ENCODE results near the gene ATXN10. TPM values are rescaled to one million over a fixed set of nuclear protein-coding genes. Genes with fewer than 3 reads are reported as not detected.

ATXN10 gene
- total RNA-seq, 1 experiment from 2014 or later, result 303 TPM

- POLR2A ChIA-PET (ENCODE audit: unreplicated experiment), result no interaction called here
- peaks cover 14% of the 10 kb centered on the region for H3K36me3 ChIP-seq (ENCODE audit: low read depth)
- H3F3A ChIP-seq (ENCODE audit: insufficient read depth, low read depth), result peaks cover 82% of the 10 kb centered on the region
- no peak overlapping the region for H3K4me3 ChIP-seq
- peak overlapping the region; percentile 97 for H3K27ac ChIP-seq
- TF ChIP-seq EZH2 (IDR thresholded peaks at IDR 0.05; ENCODE audit: low read depth) (no peak), CTCF (conservative IDR thresholded peaks at IDR 0.05) (no peak)
- DNase-seq, result no peak
- no peaks in the 10 kb centered on the region for H3K9me3 ChIP-seq (ENCODE audit: insufficient read depth, low read depth)
- CTCF ChIA-PET, result no interaction called here
- no TSS peak for BruUV-seq (replicated peaks)
- H2AFZ ChIP-seq, result no peak overlapping the region
- no peaks in the 10 kb centered on the region for H3K27me3 ChIP-seq (ENCODE audit: insufficient read depth, low read depth)
- intact Hi-C loops (cut with micrococcal nuclease; ENCODE audit: unreplicated experiment), result loop anchor here (5.0 kb wide), 1 partner anchor 232 kb away; no protein-coding TSS in a partner anchor
- peaks cover 94% of the 10 kb centered on the region for H3K79me2 ChIP-seq (ENCODE audit: low read depth)
- H4K20me1 ChIP-seq (ENCODE audit: insufficient read depth), result no peaks in the 10 kb centered on the region
- peaks cover 97% of the 10 kb centered on the region for H3K4me1 ChIP-seq (replicated peaks; ENCODE audit: insufficient read depth)
- no peaks in the 10 kb centered on the region for H3K9me2 ChIP-seq (ENCODE audit: insufficient read depth)
- peak overlapping the region; percentile 79; the same call in 1 of the 2 replicates for H3K4me2 ChIP-seq
These were observed 13.3 kb downstream of the ATXN10 start for GRCh38 chr22:45684752-45685574.

DNA sequence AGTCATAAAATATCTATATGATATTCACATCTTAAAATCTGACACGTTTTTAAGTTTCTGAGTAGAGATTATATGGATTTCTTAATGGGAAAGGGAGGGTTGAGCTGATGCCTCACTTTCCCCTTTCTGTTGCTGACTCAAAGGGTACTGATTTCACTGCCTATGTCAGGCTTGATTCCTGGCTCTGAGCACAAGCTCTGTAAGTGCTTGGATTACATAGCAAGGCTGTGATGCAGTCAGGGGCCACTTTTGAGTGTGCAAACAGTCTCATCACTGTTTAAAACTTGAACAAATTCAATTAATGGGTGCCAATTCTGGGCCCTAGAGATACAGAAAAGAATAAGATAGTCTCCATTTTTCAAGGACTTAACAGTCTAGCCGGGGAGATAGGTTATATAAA, 14.4 kb downstream of the ATXN10 start:
- intact Hi-C loops (cut with micrococcal nuclease; ENCODE audit: unreplicated experiment), result loop anchor here (5.0 kb wide), 1 partner anchor 231 kb away; no protein-coding TSS in a partner anchor
- CTCF ChIA-PET, result interaction anchor here (0.6 kb wide), 1 partner anchor 421 kb away, joined by 6 read pairs; no protein-coding TSS in a partner anchor
- Histone ChIP-seq H3K4me3 (no peak overlapping the region), H3F3A (ENCODE audit: insufficient read depth, low read depth) (peaks cover 82% of the 10 kb centered on the region), H3K9me3 (ENCODE audit: insufficient read depth, low read depth) (no peaks in the 10 kb centered on the region), H2AFZ (no peak overlapping the region), H3K27me3 (ENCODE audit: insufficient read depth, low read depth) (no peaks in the 10 kb centered on the region), H3K4me1 (replicated peaks; ENCODE audit: insufficient read depth) (peaks cover 97% of the 10 kb centered on the region), H3K9me2 (ENCODE audit: insufficient read depth) (no peaks in the 10 kb centered on the region), H3K36me3 (ENCODE audit: low read depth) (peaks cover 23% of the 10 kb centered on the region), H4K20me1 (ENCODE audit: insufficient read depth) (no peaks in the 10 kb centered on the region), H3K27ac (peak overlapping the region; percentile 97), H3K79me2 (ENCODE audit: low read depth) (peaks cover 94% of the 10 kb centered on the region), H3K4me2 (peak overlapping the region; percentile 79)
- TF ChIP-seq CTCF (conservative IDR thresholded peaks at IDR 0.05), result no peak
- POLR2A ChIA-PET (ENCODE audit: unreplicated experiment), result interaction anchor here (0.5 to 0.6 kb wide), 2 partner anchors 15 to 291 kb away, joined by 3 to 12 read pairs; partner anchors contain the start of genes ATXN10 and WNT7B
- BruUV-seq (replicated peaks), result no TSS peak
- no peak for DNase-seq

DNA sequence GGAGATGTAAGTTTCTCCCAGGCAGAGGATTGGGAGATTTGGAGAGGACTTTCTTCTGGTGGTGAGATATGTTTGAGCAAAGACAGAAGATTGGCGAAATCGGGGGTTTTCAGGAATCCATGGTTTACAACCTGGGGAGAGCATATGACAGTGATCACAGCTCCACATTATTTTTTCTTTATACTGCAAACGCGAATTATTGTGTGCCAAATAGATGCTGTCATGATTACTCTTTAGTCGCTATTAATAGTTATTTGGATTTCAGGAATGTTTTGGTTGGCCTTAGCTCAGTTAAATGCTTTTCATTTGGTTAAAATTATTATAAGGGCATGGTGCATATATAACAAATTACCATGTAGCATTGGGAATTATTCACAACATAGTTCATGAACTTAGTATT, 15.2 kb downstream of the ATXN10 start:
- ChIA-PET CTCF (interaction anchor here (0.6 kb wide), 1 partner anchor 420 kb away, joined by 6 read pairs; no protein-coding TSS in a partner anchor), POLR2A (ENCODE audit: unreplicated experiment) (interaction anchor here (0.6 to 0.7 kb wide), 4 partner anchors 15 to 766 kb away, joined by 3 to 14 read pairs (median 4); partner anchors contain the start of gene ATXN10)
- Histone ChIP-seq H3F3A (ENCODE audit: insufficient read depth, low read depth) (peaks cover 82% of the 10 kb centered on the region), H2AFZ (no peak overlapping the region), H3K9me3 (ENCODE audit: insufficient read depth, low read depth) (no peaks in the 10 kb centered on the region), H3K9me2 (ENCODE audit: insufficient read depth) (no peaks in the 10 kb centered on the region), H4K20me1 (ENCODE audit: insufficient read depth) (no peaks in the 10 kb centered on the region), H3K27ac (peak overlapping the region; percentile 97), H3K36me3 (ENCODE audit: low read depth) (peaks cover 30% of the 10 kb centered on the region), H3K4me1 (replicated peaks; ENCODE audit: insufficient read depth) (peaks cover 97% of the 10 kb centered on the region), H3K27me3 (ENCODE audit: insufficient read depth, low read depth) (no peaks in the 10 kb centered on the region), H3K79me2 (ENCODE audit: low read depth) (peaks cover 94% of the 10 kb centered on the region), H3K4me3 (no peak overlapping the region), H3K4me2 (peak overlapping the region; percentile 79)
- no peak for DNase-seq
- no TSS peak for BruUV-seq (replicated peaks)
- intact Hi-C loops (cut with micrococcal nuclease; ENCODE audit: unreplicated experiment), result loop anchor here (5.0 kb wide), 1 partner anchor 230 kb away; no protein-coding TSS in a partner anchor
- TF ChIP-seq CTCF (conservative IDR thresholded peaks at IDR 0.05) (no peak), EZH2 (IDR thresholded peaks at IDR 0.05; ENCODE audit: low read depth) (no peak)

All from PC-9 (cell line).